HCT116 (cell line): ENCODE data around the gene DNM1. TPM values are rescaled to one million over a fixed set of nuclear protein-coding genes. Genes with fewer than 3 reads are reported as not detected.

ENCODE experiments used
- ATAC-seq: fragments of 200-7000 bp; cut with Tn5 transposase; 2 replicates; pipeline ENCODE4 v1.9.1; 2020; ENCODE audit warnings: mild to moderate bottlenecking, moderate library complexity
- BruUV-seq: library from RNA; stranded (reverse); fragments of 400-500 nt; replicated peaks from 2 replicates; lab custom pipeline; 2021; lab: Mats Ljungman, UMichigan
- CTCF ChIA-PET: fragments of 300-600 bp; sonication (Branson Sonifier 250); formaldehyde crosslinking; loops from one replicate; lab custom pipeline; 2021; ENCODE audit warnings: antibody characterized with exemption; lab: Charles Lee
- POLR2A ChIA-PET: fragments of 300-600, 350-600 bp; sonication (Branson Sonifier 250); formaldehyde crosslinking; loops from one replicate; lab custom pipeline; 2021; ENCODE audit warnings: antibody characterized with exemption; lab: Charles Lee
- RAD21 ChIA-PET, 2 experiments: fragments of 300-600 bp; sonication (Branson Sonifier 250); formaldehyde crosslinking; loops; one replicate each; lab custom pipeline; 2023; ENCODE audit warnings: low total read pairs in 2 of 2; ENCODE audit not compliant: uncharacterized antibody in 2 of 2, unreplicated experiment in 2 of 2, low non-redundant PET in 1 of 2; lab: Charles Lee
- DNase-seq: peaks from one replicate; pipeline ENCODE4 v3.0.0-alpha.2; 2010; ENCODE audit warnings: low read depth, low spot score
- H2AFZ ChIP-seq: fragments of 200-600 bp; shearing (Covaris generic), sonication (generic); 2 replicates; pipeline ENCODE4 v1.6.1; 2017; ENCODE audit warnings: low read depth, mixed run types, mixed read lengths, antibody characterized with exemption, low read length; ENCODE audit not compliant: poor library complexity, severe bottlenecking
- H3K27ac ChIP-seq: 2 replicates; pipeline ENCODE4 v1.5.1; 2012; ENCODE audit warnings: low read depth, low read length
- H3K27me3 ChIP-seq: fragments of 200-600 bp; sonication (generic); 2 replicates; pipeline ENCODE4 v1.6.1; 2016; ENCODE audit warnings: mixed run types, low read length, mixed read lengths; ENCODE audit not compliant: insufficient read depth
- H3K36me3 ChIP-seq, 2 experiments: fragments of 200-500 bp in 1 of 2; fragments of 200-600 bp in 1 of 2; sonication (Bioruptor generic) in 1 of 2; sonication (generic) in 1 of 2; 2 replicates each; pipeline versions ENCODE4 v1.5.1 to v1.6.1; 2014 to 2016; ENCODE audit warnings: low read length in 2 of 2, inconsistent platforms in 1 of 2, mixed read lengths in 1 of 2, mixed run types in 1 of 2; ENCODE audit not compliant: insufficient read depth in 2 of 2, control insufficient read depth in 1 of 2
- H3K4me1 ChIP-seq, 2 experiments: fragments of 200-600 bp in 1 of 2; sonication (generic) in 1 of 2; 2 replicates each; pipeline versions ENCODE4 v1.5.1 to v1.6.1; 2012 to 2017; ENCODE audit warnings: low read length in 2 of 2, inconsistent platforms in 1 of 2, mild to moderate bottlenecking in 1 of 2, mixed read lengths in 1 of 2, mixed run types in 1 of 2, moderate library complexity in 1 of 2; ENCODE audit not compliant: insufficient read depth in 2 of 2, control insufficient read depth in 1 of 2
- H3K4me2 ChIP-seq: fragments of 200-600 bp; sonication (generic); 2 replicates; pipeline ENCODE4 v1.6.1; 2017; ENCODE audit warnings: mixed run types, low read length, mixed read lengths
- H3K4me3 ChIP-seq, 2 experiments: fragments of 200-600 bp in 1 of 2; sonication (generic) in 1 of 2; replicated peaks in 1 of 2; 2 replicates each; pipeline ENCODE4 v1.5.1; 2011 to 2016; ENCODE audit warnings: low read length in 2 of 2, control low read depth in 1 of 2, low read depth in 1 of 2, mild to moderate bottlenecking in 1 of 2, mixed read lengths in 1 of 2, mixed run types in 1 of 2
- H3K79me2 ChIP-seq: fragments of 200-600 bp; sonication (generic); 2 replicates; pipeline ENCODE4 v1.6.1; 2017; ENCODE audit warnings: mild to moderate bottlenecking, mixed run types, low read length, moderate library complexity, mixed read lengths; ENCODE audit not compliant: insufficient read depth
- H3K9ac ChIP-seq: fragments of 200-600 bp; sonication (generic); 2 replicates; pipeline ENCODE4 v1.6.1; 2016; ENCODE audit warnings: low read length, mixed read lengths
- H3K9me2 ChIP-seq: fragments of 200-600 bp; sonication (generic), shearing (Covaris generic); 2 replicates; pipeline ENCODE4 v1.6.1; 2017; ENCODE audit warnings: mixed run types, mild to moderate bottlenecking, moderate library complexity; ENCODE audit not compliant: insufficient read depth
- H3K9me3 ChIP-seq, 2 experiments: fragments of 200-500 bp in 1 of 2; fragments of 200-600 bp in 1 of 2; sonication (Bioruptor generic) in 1 of 2; sonication (generic) in 1 of 2; 2 replicates each; pipeline ENCODE4 v1.6.1; 2014 to 2017; ENCODE audit warnings: low read length in 2 of 2, mixed read lengths in 2 of 2, inconsistent platforms in 1 of 2, low read depth in 1 of 2, mild to moderate bottlenecking in 1 of 2, mixed run types in 1 of 2, moderate library complexity in 1 of 2; ENCODE audit not compliant: control insufficient read depth in 1 of 2, insufficient read depth in 1 of 2
- H4K20me1 ChIP-seq: fragments of 200-600 bp; sonication (generic), shearing (Covaris generic); 2 replicates; pipeline ENCODE4 v1.6.1; 2017; ENCODE audit warnings: mixed run types, mild to moderate bottlenecking, moderate library complexity; ENCODE audit not compliant: insufficient read depth
- CBX3 ChIP-seq: IDR thresholded peaks from 2 replicates; pipeline ENCODE4 v1.6.1; 2012; ENCODE audit warnings: low read depth
- CEBPB ChIP-seq: IDR thresholded peaks from 2 replicates; pipeline ENCODE4 v1.6.1; 2012; ENCODE audit warnings: low read depth
- EGR1 ChIP-seq: IDR thresholded peaks from 2 replicates; pipeline ENCODE4 v1.6.1; 2012; ENCODE audit warnings: low read depth
- EZH2phosphoT487 ChIP-seq: fragments of 200-600 bp; IDR thresholded peaks from 2 replicates; pipeline ENCODE4 v1.6.1; 2018; ENCODE audit warnings: antibody characterized with exemption, borderline replicate concordance
- FOSL1 ChIP-seq: IDR thresholded peaks from 2 replicates; pipeline ENCODE4 v1.6.1; 2012; ENCODE audit warnings: low read depth
- POLR2A ChIP-seq: IDR thresholded peaks from 2 replicates; pipeline ENCODE4 v1.7.0; 2011; ENCODE audit warnings: borderline replicate concordance; ENCODE audit not compliant: insufficient read depth, insufficient read length; ENCODE audit errors: extremely low read depth
- POLR2AphosphoS5 ChIP-seq: IDR thresholded peaks from 2 replicates; pipeline ENCODE4 v1.6.1; 2011; ENCODE audit warnings: mild to moderate bottlenecking, low read depth, low read length, moderate library complexity
- SIN3A ChIP-seq: IDR thresholded peaks from 2 replicates; pipeline ENCODE4 v1.6.1; 2012; ENCODE audit warnings: low read depth
- SP1 ChIP-seq: IDR thresholded peaks from 2 replicates; pipeline ENCODE4 v1.6.1; 2012; ENCODE audit warnings: low read depth
- intact Hi-C: fragments of 100-400 bp; cut with micrococcal nuclease; formaldehyde crosslinking; loops from 2 replicates; pipeline ENCODE4 v1.10.0; 2022
- total RNA-seq: library from RNA; stranded (reverse); gene quantifications from one replicate; pipeline ENCODE4 v1.2.1, GENCODE V29; 2021; ENCODE audit not compliant: unreplicated experiment
- TF ChIP-seq, protein P1 (sequence below), 3 experiments: fragments of 200-600 bp in 1 of 3; sonication (generic) in 1 of 3; IDR thresholded peaks in 2 of 3; conservative IDR thresholded peaks in 1 of 3; 2 replicates each; pipeline ENCODE4 v1.5.1; 2012 to 2017; ENCODE audit warnings: low read depth in 2 of 3, low read length in 2 of 3, antibody characterized with exemption in 1 of 3, borderline replicate concordance in 1 of 3, control low read depth in 1 of 3, mild to moderate bottlenecking in 1 of 3, mixed read lengths in 1 of 3, mixed run types in 1 of 3, moderate library complexity in 1 of 3; ENCODE audit not compliant: insufficient read depth in 1 of 3
- TF ChIP-seq, protein P2 (sequence below): IDR thresholded peaks from 2 replicates; pipeline ENCODE4 v1.6.1; 2011; ENCODE audit warnings: mild to moderate bottlenecking, low read length, moderate library complexity; ENCODE audit not compliant: insufficient replicate concordance; ENCODE audit errors: extremely low read depth

Gene DNM1
- total RNA-seq, 1 experiment from 2014 or later = 12.0 TPM

GRCh38 chr9:128262687-128263086 is 59.5 kb downstream of the DNM1 start:
- ChIA-PET CTCF (no interaction called here), RAD21 (no interaction called here)
- no peak overlapping the region for H2AFZ ChIP-seq

More at GRCh38 chr9:128262687-128263086, 59.5 kb downstream of the DNM1 start:
- Histone ChIP-seq H3K36me3 (peaks cover 4 to 21% of the 10 kb centered on the region in 2 experiments; a peak in 2 of 4 replicates), H3K27ac (no peak overlapping the region), H3K9me2 (no peaks in the 10 kb centered on the region), H4K20me1 (no peaks in the 10 kb centered on the region), H3K9ac (no peak overlapping the region), H3K27me3 (no peaks in the 10 kb centered on the region), H3K4me2 (no peak overlapping the region), H3K79me2 (no peaks in the 10 kb centered on the region), H3K4me1 (no peaks in the 10 kb centered on the region), H3K4me3 (no peak overlapping the region), H3K9me3 (no peaks in the 10 kb centered on the region)
- no peak for ATAC-seq
- POLR2A ChIA-PET = no interaction called here
- TF ChIP-seq SIN3A (no peak), FOSL1 (no peak), CEBPB (no peak), EGR1 (no peak), CBX3 (no peak), EZH2phosphoT487 (no peak), POLR2AphosphoS5 (no peak), POLR2A (no peak), SP1 (no peak)
- TF ChIP-seq, protein P1, sequence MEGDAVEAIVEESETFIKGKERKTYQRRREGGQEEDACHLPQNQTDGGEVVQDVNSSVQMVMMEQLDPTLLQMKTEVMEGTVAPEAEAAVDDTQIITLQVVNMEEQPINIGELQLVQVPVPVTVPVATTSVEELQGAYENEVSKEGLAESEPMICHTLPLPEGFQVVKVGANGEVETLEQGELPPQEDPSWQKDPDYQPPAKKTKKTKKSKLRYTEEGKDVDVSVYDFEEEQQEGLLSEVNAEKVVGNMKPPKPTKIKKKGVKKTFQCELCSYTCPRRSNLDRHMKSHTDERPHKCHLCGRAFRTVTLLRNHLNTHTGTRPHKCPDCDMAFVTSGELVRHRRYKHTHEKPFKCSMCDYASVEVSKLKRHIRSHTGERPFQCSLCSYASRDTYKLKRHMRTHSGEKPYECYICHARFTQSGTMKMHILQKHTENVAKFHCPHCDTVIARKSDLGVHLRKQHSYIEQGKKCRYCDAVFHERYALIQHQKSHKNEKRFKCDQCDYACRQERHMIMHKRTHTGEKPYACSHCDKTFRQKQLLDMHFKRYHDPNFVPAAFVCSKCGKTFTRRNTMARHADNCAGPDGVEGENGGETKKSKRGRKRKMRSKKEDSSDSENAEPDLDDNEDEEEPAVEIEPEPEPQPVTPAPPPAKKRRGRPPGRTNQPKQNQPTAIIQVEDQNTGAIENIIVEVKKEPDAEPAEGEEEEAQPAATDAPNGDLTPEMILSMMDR (IDR thresholded peaks at IDR 0.05 in 2 of 3, conservative IDR thresholded peaks at IDR 0.05 in 1 of 3; ENCODE audit: borderline replicate concordance in 1 of 3, insufficient read depth in 1 of 3, low read depth in 2 of 3, low read length in 2 of 3) = no peak
- TF ChIP-seq, protein P2, sequence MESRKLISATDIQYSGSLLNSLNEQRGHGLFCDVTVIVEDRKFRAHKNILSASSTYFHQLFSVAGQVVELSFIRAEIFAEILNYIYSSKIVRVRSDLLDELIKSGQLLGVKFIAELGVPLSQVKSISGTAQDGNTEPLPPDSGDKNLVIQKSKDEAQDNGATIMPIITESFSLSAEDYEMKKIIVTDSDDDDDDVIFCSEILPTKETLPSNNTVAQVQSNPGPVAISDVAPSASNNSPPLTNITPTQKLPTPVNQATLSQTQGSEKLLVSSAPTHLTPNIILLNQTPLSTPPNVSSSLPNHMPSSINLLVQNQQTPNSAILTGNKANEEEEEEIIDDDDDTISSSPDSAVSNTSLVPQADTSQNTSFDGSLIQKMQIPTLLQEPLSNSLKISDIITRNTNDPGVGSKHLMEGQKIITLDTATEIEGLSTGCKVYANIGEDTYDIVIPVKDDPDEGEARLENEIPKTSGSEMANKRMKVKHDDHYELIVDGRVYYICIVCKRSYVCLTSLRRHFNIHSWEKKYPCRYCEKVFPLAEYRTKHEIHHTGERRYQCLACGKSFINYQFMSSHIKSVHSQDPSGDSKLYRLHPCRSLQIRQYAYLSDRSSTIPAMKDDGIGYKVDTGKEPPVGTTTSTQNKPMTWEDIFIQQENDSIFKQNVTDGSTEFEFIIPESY = no peak
- DNase-seq = no peak
- BruUV-seq = no TSS peak
- intact Hi-C loops = no loop called here
